Upper lobe of left lung (tissue), 4 donors: ENCODE data around the gene C15orf61.

Source experiments
- EP300 ChIP-seq, 4 donors: sonication (generic); formaldehyde crosslinking; IDR thresholded peaks; one replicate each; pipeline ENCODE4 v1.5.1; 2017; ENCODE audit warnings: antibody characterized with exemption in 4 of 4, control low read depth in 2 of 4
- POLR2A ChIP-seq, 4 donors: fragments of 450-650 bp; IDR thresholded peaks; one replicate each; pipeline ENCODE4 v1.5.1; 2016 to 2017; ENCODE audit warnings: antibody characterized with exemption in 4 of 4, mild to moderate bottlenecking in 2 of 4
- TF ChIP-seq, protein P1 (sequence below), 6 experiments: fragments of 450-650 bp in 4 of 6; fragments of 200-600 bp in 2 of 6; sonication (generic) in 2 of 6; IDR thresholded peaks; one replicate each; pipeline ENCODE4 v1.5.1; 2016 to 2019; ENCODE audit warnings: antibody characterized with exemption in 6 of 6

DNA sequence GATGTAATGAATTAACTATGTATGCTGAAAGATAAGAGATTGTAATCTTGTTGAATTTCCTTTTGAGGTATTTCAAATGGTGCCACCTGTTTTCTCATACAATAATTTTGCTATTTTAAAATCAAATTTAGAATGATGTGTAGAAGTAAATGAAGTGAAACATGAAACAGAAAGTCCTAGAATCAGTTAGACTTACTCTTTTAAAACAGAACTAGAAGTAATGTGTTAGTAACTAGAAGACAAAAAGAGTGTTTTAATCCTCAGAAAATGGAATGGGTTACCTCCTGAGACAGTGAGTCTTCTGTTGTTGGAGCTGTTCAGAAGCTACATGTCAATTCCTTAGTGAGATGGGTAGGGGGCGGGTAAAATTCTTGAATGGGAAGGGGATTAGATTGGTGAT is 13.4 kb downstream of the C15orf61 start:
- TF ChIP-seq, protein P1, sequence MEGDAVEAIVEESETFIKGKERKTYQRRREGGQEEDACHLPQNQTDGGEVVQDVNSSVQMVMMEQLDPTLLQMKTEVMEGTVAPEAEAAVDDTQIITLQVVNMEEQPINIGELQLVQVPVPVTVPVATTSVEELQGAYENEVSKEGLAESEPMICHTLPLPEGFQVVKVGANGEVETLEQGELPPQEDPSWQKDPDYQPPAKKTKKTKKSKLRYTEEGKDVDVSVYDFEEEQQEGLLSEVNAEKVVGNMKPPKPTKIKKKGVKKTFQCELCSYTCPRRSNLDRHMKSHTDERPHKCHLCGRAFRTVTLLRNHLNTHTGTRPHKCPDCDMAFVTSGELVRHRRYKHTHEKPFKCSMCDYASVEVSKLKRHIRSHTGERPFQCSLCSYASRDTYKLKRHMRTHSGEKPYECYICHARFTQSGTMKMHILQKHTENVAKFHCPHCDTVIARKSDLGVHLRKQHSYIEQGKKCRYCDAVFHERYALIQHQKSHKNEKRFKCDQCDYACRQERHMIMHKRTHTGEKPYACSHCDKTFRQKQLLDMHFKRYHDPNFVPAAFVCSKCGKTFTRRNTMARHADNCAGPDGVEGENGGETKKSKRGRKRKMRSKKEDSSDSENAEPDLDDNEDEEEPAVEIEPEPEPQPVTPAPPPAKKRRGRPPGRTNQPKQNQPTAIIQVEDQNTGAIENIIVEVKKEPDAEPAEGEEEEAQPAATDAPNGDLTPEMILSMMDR (IDR thresholded peaks at IDR 0.05) = no peak
- TF ChIP-seq POLR2A (IDR thresholded peaks at IDR 0.05) (no peak), EP300 (IDR thresholded peaks at IDR 0.05) (no peak)
